Skin of body (tissue), 2 donors: Measurements from ENCODE around the gene STX19. TPM values are rescaled to one million over a fixed set of nuclear protein-coding genes. Genes with fewer than 3 reads are reported as not detected.
"Not testable (repeated sequence)": the region's sequence is repeated elsewhere in the genome, so short reads cannot be mapped to it uniquely, and the experiment has no call there.

Source experiments
- DNase-seq: peaks from one replicate; lab custom pipeline; 2025; lab: John Stamatoyannopoulos, UW
- total RNA-seq: library from RNA; depleted of rRNA; stranded (reverse); fragments of >200 nt; gene quantifications from one replicate; pipeline ENCODE4 v1.2.3, GENCODE V29; 2014

STX19 gene, protein sequence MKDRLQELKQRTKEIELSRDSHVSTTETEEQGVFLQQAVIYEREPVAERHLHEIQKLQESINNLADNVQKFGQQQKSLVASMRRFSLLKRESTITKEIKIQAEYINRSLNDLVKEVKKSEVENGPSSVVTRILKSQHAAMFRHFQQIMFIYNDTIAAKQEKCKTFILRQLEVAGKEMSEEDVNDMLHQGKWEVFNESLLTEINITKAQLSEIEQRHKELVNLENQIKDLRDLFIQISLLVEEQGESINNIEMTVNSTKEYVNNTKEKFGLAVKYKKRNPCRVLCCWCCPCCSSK
- total RNA-seq, result 4.1 TPM

DNA sequence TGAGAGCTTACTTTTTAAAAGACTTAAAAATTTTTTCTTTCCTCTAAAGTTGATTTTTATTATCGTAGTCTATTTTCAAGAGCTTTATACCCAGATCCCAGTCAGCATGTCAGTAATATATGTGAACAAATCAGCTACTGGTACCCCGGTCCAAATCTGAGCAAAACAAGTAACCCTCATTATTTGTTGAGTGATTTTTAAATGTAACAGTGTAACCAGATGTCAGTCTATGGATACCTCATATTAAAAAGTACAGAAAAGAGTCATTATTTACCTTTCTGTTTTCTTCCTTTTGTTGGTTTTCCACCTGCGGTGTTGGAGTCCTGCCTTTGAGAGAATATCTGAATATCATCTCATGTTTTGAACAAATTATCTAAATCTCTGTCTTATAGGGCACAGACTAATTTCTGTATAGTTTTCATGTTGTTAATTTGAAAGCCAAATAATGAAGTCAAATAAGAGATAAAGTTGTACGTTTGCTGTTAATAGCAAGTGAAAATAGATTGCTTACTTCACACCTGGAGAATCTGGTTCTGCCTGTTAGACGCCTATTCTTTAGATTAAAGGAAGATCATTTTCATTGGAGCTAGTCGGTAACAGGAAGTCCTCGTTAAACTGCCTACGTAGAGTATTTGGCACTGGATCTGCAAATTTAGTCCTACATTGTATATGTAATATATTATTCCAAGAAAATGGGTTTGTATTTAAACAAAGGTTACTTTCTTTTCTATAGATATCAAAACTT, at the start of gene STX19:
TSS of gene STX19 (minus strand) at position 505 of the 745 bp plus-strand sequence. CDS start 13,328 bp downstream, outside the sequence.
- DNase-seq, result peak; percentile 12

DNA sequence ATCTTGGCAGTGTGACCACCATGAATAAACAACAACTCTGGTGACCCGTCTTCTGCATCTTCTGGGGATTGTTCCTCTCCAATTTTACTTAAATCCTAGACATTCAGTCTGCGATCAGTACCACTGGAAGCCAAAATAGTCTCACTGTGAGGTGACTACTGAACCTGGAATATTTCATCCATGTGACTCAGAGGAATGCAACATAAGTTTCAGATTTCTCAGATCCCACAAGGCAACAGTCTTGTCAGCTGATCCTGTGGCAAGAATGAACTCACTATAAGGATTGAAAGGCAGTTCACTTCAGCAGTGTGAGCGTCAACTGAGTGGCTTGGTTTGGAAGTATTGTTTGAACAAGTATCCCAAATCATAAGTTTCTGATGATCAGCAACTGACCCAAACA, 47.7 kb upstream of the STX19 start:
- DNase-seq, result no peak

DNA sequence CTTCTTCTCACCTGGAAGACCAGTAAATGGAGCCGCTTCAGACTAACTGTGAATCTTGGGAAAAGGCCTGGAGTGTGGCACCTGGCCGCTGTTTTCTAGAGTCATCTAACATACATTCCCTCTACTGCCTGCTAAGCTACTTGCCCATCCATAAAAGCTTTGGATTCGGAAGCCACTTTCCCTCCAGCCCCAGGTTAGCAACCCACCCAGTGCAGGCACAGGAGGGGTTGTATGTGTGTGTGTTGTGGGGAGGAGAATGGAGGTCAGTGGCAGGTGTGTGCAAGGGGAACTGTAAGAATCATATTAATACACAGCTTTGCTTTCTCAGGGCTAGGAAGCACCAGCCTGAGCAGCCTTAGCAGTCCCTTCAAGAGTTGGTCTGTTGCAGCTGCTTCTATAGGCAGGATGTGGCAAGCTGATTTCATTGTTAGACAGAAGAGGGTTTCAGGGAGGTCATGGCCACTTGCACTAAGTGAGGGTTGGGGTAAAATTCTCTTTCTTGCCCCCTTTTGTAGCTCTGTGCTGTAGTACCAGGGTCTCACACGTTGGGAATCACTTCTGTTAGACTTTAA, 43.4 kb upstream of the STX19 start:
- no peak for DNase-seq

DNA sequence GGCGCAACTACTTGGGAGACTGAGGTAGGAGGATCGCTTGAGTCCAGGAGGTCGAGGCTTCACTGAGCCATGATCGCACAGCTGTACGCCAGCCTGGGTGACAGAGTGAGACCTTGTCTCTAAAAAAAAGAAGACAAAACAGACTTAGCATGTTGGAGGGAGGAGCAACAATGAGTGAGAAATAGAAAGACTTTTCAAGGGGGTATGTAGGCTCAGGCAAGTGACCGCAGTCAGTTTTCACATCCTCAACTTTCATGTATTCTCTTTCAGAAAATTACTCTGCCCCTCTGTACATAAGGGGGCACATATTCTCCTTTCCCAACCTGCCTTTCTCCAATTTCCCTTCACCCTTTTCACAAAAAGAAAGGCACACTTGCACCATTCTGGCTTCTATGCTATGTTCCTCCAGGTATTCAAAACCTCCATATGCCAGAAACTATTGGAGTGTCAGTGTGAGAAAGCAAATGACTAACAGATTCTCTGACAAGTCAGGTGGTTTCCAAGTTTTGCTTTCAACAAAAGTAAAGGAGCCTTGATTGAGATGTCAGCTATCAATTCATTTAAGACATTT, 42.0 kb upstream of the STX19 start:
- DNase-seq, result no peak

DNA sequence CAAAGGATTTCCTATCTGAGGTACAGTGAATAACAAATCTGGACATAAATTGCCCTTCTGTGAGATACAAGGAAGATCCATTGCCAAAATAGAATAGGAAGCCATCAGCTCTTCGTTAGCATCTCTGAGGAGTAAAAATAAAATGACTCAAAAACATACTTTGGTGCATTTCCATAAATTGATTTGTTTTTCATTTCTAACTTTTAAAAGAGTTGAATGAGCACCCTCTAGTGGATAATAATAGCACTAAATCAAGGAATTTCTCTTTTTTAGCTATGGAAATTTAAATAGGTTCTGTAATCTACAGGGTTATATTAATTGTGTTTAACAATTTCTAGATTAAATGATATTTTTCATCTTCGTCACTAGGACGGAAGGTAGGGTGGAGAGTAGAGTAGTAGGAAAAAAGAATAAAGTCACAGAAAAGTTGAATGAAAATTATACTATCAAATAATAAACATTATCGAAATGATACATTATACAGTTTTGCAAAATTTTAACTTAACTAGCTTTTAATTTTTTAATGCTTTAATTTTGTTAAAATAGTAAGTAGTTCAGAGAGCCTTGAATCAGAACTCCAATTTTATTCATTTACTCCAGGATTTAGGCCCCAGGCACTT, 40.9 kb upstream of the STX19 start:
- peak; percentile 35 for DNase-seq

DNA sequence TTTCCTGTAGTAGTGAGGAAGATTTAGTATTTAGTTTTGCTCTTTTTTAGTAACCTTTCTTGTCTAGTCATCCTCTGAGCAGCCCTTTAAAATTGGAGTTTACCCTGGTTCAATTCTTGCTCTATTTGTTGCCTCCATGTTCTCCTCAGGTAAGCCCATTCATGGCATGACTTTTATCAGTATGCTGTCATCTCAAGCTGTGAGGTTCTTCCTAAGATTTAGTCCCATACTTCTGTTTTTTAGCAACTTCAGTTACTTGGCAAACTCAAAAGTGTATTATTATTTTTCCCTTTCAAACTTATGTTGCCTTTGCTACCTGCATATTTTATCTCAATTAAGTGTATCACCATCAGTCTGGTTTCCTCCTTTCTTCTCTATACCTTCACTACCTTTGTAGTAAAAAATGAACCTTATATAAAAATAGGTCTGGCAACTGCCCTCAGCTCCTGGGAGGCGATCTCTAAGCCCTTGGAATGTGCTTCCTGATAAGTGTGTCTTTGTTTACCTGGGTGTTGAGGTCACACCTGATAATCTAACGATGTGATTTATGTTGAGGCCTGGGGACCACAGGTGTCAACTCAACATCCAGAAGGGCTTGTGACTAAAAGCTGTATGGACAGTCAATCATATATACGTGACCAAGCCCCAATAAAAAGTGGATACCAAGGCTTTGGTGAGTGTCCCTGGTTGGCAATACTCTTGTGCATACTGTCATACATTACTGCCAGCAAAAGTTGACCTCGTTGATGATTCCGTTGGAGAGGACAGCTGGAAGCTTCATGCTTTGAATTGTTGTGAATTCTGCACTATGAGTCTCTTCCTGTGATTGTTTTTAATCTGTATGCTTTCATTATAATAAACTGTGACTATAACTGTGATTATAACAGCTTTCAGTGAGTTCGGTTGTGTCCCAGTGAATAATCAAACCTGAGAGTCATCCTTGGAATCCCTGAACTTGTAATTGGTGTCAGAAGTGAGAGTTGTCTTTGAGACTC, 38.4 kb upstream of the STX19 start:
- DNase-seq, result no peak

DNA sequence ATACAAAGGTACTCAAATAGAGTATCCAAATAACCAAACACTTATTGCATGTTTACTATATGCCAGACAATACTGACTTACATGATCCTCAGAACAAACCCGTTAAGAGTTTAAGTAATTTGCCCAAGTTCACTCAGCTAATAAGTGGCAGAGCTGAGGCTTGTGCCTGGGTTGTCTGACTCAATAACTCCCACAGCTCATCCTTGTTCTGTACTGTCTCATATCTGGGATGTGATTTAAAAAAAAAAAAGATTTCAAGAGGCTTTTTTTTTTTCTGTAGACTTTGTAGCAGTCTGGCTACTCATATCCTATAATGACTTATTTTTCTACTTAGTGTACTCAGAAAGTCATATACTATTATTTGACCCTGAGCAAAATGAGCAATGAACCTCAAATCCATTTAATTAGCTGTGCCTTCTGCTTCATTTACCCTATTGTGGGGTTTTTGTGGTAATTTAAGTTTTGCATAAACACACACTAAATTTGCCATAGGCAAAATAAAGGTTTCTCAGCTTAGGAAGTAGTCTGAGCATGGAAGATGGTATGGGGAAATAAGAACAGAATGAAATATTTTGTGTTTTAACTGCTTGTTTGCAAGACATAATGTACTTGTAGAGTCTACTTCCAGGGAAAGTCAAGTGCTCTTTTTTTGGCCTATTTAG, 37.6 kb upstream of the STX19 start:
- DNase-seq, result no peak

DNA sequence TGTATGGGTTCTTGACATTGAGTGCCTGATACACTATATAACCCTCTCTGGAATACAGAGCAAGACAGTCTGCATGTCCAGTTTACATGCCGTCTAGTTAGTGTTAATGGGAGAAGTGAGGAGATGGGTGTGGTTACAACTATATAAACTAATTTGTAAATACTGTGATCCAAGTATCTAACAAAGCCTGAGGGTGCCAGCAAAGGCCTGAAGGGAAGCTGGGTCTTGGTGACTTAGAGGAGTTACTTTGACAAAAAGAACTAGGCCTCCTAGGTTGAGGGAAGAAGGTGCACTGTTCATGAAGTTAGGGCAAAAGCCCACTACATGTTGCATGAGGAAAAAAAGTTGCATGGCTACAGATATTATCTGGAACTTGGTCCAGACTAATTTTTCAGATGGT, 36.7 kb upstream of the STX19 start:
- DNase-seq, result no peak

DNA sequence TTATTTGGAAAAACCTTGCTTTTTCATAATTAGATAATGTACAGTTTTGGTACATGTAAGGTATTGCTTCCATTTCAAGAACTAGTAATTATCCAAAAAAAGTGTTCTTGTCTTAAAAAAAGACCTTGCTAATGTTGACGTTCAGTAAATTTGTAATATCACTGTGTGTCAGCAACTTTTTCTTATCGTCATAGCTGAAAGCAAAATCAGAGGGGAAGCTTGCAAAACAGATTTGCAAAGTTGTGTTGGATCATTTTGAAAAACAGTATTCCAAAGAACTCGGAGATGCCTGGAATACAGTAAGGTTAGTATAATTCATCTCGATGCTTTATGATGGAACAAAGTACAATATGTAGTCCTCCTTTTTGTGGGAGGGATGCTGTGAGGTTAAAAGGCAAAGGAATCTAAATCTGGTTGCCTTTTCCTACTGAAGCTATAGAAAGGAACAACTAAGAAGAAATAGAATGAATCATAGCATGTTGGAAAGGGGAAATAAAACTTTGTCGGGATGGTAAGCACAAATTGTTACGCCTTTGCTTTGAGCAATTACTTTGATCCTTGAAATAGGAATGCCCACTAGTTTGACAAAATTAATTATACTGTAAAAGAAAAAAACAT, 36.0 kb upstream of the STX19 start:
- no peak for DNase-seq

DNA sequence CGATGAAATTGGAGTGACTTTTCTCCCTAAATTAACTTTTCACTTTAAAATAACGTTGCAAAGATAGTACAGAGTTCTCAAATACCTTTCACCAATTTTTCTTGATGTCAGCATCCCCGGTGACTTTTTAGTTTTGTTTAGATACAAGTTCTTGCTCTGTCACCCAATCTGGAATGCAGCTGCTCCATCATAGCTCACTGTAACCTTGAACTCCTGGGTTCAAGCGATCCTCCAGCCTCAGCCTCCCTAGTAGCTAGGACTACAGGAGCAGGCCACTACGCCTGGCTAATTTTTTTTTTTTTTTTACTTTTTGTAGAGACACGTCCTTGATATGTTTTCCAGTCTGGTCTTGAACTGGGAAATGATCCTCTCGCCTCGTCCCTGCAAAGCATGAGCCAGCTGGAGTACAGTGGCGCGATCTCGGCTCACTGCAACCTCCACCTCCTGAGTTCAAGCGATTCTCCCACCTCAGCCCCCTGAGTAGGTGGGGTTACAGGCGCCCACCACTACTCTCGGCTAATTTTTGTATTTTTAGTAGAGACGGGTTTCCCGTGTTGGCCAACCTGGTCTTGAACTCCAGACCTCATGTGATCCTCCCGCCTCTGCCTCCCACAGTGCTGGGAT, 35.2 kb upstream of the STX19 start:
- no peak for DNase-seq

DNA sequence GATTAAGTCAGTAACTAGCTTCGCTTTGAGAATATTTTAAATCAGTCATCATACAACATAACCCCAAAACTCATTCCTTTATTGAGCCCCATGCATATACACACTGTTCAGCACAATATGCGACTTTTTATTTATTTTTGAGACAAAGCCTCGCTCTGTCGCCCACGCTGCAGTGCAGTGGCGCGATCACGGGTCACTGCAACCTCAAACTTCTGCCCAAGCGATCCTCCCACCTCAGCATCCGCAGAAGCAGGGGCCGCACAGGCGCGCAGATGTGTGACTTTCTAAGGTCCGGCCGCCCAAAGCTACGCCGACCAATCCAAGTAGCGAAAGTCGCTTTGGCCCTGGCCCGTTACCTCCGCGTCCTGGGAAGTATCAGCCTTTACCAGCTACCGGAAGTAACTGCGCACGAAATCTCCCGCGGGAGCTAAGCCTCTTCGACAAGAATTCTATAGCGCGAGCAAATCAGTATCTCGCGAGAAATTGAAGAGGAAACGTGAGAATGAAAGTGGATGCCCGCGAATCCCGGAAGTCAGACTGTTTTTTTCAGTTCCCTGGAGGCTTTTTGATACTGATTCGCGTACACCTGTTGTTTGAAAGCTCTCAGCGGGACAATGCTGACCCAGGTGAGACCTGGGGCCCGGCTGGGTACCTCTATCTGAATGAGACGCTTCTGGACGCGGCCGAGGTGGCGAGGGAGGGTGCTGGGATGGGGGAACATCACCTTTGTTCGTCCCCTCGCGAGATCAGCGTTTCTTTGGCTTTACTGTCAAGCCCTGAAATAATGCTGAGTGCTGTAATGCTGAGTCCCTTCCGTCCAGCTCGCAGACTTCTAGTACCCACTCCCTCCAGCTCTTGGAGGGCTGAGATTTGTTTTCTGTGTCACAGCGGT, 34.4 kb upstream of the STX19 start, which contains the start of the genes DHFR2 and NSUN3:
TSS of gene DHFR2 (minus strand) at position 404 of the 892 bp plus-strand sequence. CDS start 1,405 bp downstream, outside the sequence.
TSS of gene NSUN3 (plus strand) at position 549 of the 892 bp plus-strand sequence. CDS start at position 615, 66 bp downstream.
- DNase-seq, result peak; percentile 97

DNA sequence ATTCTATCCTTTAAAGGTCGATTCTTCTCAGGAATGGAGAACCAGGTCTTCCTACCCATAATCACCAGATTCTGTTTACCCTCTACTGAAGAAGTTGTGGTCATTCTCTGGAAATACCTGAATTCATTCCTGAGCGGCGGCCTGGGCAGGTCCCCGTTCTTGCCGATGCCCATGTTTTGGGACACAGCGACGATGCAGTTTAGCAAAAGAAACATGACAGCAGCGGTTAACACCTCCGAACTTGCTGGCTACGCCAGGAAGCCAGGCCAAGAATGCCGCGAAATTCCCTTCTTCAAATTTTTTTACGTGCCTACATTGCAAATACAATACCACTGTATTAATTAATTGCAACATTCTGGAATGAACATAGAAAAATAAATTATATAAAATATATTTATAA, 32.9 kb upstream of the STX19 start:
- DNase-seq, result no peak

DNA sequence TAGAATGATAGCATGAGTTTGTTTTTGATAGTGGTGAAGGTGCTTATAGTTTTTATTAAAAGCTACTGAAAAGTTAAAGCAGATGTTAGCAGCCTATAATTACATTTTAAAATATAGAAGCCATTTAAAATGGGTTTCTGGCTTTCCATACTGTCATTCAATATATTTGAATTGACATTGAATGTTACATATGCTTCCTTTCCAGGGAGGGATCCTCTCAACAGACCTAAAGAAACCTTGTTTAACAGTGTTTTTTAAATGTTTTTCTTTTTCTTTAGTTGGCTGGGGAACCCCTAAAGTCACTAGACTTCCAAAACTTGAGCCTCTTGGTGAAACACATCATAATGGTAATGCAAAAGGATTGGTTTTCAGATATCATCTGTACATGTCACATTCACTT, 22.1 kb upstream of the STX19 start:
- DNase-seq, result no peak

DNA sequence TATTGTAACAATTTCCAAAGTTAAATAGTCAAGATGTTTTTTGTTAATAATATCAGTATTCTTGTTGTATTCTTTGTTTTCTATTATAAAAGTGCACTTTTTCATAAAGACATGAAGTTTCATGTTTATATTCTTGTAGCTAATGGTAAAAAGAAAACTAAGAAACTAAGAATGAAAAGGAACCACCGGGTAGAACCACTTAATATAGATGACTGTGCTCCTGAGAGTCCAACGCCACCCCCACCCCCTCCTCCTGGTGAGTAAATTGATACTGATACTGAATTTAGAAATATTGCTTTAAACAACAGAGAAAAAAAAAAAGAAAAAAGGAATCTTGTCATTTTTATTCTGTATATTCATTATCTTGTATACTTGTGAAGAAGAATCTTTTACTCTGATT, 20.9 kb upstream of the STX19 start:
- no peak for DNase-seq

DNA sequence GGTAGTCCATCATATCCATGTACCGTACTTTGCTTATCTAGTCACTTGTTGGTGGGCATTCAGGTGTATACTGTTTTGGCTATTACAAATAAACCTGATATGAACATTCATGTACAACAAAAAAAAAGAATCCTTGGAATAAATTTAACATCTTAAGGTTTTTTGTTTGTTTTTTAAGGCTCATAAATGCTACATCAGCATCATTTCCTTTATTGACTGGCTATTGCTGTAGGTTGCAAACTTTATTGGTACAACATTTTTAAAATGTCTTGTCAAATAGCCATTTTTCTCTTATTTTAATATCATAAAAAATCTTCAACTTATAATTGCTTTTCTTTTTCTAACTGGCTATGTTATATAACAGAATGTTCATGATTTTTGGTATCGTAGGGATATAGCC, 18.1 kb upstream of the STX19 start:
- DNase-seq, result no peak

DNA sequence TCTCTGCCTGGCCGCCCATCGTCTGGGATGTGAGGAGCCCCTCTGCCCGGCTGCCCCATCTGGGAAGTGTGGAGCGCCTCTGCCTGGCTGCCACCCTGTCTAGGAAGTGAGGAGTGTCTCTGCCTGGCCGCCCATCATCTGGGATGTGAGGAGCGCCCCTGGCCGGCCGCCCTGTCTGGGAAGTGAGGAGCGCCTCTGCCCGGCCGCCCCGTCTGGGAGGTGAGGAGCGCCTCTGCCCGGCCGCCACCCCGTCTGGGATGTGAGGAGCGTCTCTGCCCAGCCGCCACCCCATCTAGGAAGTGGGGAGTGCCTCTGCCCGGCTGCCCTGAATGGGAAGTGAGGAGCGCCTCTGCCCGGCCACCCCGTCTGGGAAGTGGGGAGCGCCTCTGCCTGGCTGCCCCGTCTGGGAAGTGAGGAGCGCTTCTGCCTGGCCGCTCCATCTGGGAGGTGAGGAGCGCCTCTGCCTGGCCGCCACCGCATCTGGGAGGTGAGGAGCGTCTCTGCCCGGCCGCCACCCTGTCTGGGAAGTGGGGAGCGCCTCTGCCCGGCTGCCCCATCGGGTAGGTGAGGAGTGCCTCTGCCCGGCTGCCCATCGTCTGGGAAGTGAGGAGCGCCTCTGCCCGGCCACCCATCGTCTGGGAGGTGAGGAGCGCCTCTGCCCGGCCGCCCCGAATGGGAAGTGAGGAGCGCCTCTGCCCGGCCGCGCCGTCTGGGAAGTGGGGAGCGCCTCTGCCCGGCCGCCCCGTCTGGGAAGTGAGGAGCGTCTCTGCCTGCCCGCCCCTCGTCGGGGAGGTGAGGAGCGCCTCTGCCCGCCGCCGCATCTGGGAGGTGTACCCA, 15.9 kb upstream of the STX19 start:
- not testable (repeated sequence) for DNase-seq

DNA sequence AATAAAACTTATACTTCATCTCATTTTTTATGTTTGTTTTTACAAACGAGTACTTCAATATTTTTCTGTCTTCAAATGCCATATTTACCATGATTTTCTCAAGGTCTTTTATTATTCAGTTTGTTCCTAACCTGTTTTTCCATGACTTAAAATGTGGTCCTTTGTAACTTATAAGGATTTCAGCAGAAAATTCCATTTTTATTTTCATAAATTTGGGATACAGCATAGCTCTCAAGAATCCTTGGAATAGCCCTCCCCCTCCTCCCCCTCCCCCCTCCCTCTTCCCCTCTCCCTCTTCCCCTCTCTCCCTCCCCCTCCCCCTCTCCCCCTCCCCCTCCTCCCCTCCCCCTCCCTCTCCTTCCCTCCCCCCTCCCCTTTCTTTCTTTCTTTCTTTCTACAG, 14.9 kb upstream of the STX19 start:
- no peak for DNase-seq
